T-helper 2 cell (primary cell): ENCODE results near the gene PLCL1.

Experiments used
- DNase-seq, 5 experiments: peaks; one replicate each; pipeline versions ENCODE4 v3.0.0 to v3.0.0-alpha.2; 2012 to 2022

PLCL1 gene

DNA sequence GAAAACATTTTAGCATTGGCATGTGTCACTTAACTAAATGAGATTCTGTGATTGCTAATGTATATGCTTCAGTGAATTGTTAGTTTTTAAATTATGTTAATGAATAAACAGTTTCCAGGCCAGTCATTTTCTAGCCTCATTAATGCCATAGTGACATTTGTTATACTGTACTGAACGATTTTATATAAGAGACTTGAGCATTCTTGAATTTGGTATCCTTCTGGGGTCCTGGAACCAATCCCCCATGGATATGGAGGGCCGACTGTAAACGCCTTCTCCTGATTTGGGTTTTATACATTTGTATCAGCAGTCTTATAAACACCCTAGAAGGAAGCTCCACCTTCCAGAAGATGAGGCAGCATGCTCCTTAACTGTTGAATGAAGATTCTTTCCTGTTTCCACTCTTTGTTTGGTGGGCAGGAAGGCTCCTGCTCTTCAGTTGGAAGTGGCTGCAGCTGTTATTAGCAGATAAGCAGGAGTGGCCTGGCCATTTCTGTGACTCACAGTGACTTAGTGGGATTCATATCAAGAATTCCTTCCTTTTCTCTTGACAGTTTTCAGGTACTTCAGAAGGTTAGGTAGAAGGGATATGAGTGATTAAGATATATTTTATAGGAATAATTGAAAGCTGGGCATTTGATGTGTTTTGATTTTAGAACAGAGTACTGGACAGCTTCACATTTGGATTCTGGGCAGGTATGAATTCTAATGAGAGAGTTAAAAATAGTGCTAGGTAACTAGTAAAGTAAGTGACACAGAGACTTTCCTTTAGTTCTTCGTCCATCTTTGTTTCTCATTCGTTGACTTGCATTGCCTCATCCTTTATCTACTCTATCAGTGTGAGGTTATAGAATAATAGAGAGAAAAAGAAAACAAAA, 124.9 kb downstream of the PLCL1 start:
- DNase-seq: no peak

DNA sequence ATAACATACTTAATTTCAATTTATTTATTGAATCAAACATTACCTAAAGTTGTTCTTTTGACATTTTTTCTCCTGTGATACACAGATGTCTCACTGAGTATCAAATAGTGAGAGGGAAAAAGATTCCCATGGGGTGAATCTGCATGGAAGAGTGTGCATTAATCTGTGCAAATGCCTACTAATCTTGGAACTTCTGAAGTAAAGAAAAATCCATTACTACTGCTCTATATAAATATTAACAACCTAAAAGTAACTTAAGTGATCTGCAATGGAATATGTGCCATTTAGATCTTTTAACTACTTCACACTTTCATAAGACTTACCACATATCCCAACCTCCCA, 125.5 kb downstream of the PLCL1 start:
- no peak for DNase-seq

DNA sequence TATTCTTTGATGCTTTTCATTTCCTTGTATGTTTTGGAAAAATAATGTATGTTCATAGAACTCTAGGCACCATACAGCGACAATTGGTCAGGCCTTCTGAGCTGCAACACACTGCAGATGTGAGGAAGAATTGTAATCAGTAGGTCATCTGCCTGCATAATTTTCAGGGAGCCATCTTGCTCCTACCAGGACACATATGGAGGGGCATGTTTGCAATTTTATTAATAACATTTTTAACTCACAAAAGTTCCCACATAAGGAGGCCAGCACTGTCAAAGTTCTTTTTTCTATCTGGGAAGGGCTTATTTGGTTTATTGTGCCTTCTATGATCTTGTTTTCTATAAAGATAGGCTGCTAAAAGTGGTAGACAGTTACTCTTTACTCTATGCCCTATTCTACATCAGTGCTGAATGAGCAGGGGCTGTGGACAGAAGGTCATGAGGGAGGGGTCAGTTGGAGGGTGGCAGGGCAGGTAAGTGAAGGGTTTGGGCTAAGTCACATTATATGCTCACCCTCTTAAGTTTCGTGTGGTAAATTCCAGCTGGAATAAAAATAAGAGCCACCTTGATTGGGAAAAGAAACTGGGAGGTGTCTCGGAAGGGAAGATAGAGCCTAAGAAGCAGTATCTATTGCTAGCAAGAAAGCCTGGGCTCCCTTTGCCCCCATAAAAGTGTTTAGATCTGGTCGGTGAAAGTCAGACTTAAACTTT, 126.3 kb downstream of the PLCL1 start:
- no peak for DNase-seq

DNA sequence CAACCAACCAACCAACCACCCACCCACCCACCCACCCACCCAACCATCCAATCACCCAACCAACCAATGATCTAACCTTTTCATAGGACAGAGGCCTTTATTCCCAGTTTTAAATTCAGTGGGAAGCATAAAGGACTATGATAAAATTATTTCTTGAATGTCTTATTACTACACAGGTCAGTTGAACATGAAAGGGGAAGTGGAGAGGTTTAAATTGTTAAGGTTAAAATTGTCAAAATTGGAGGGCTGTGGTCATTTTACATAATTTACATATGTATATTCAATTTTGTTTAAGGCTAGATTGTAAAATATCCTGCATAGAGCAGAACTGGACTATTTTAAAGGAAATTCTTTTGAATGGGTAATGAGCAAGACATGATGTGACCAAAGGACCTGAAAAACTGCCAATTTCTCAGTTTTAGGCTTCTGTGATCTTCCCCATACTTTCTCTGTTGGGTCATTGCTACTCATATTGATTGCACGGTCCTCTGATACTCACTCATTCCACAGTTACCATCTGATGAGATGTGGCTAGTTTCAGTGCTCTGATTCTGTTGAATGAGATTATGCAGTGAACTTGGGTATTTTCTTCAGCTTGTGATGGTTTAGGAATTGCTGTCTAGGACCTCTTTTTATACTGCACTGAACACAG, 127.4 kb downstream of the PLCL1 start:
- peak in 1 of 5 experiments; percentile 51 for DNase-seq

DNA sequence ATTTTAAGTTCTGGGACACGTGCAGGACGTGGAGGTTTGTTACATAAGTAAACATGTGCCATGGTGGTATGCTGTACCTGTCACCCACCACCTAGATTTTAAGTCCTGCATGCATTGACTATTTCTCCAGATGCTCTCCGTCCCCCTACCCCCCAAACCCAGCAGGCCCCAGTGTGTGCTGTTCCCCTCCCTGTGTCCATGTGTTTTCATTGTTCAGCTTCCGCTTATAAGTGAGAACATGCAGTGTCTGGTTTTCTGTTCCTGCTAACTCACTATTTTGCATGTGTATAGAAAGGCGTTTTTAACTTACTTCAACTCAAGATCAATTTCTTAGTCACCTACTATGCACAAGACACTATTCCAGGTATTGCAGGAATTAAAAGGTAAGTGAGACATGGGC, 128.0 kb downstream of the PLCL1 start:
- peak in 1 of 5 experiments; percentile 31 for DNase-seq

DNA sequence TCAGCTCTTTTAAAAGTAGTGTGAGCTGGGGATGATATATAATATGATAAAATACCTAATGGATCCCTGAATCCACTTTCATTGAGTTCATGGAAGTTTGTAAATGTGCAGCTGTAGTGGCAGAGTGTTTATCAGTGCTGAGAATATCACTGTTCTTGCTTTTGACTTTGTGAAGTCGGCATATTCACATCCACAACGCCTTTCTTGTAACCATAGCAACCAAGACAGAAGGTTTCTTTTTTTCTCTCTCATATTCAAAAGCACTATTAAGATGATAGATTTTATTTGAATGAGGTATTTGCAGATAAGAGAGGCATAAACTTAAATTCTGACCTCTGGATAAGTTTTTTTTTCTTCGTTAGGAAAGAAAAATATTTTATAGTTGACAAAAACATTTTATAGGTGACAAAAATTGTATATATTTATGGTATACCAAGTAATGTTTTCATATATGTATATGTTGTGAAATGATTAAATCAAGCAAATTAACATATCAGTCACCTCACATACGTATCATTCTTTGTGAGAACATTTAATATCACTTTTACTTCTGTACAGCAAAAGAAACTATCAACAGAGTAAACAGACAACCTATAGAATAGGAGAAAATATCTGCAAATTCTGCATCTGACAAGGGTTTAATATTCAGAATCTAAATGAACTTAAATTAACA, 130.0 kb downstream of the PLCL1 start:
- peak in 1 of 5 experiments; percentile 73 for DNase-seq

DNA sequence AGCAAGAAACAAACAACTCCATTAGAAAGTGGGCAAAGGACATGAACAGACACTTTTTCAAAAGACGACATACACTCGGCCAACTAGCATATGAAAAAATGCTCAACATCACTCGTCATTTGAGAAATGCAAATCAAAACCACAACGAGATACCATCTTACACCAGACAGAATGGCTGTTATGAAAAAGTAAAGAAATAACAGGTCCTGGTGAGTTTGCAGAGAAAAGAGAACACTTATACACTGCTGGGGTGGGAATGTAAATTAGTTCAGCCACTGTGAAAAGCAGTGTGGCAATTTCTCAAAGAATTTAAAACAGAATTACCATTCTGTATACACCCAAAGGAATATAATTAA, 130.5 kb downstream of the PLCL1 start:
- DNase-seq: peak in 1 of 5 experiments; percentile 93

DNA sequence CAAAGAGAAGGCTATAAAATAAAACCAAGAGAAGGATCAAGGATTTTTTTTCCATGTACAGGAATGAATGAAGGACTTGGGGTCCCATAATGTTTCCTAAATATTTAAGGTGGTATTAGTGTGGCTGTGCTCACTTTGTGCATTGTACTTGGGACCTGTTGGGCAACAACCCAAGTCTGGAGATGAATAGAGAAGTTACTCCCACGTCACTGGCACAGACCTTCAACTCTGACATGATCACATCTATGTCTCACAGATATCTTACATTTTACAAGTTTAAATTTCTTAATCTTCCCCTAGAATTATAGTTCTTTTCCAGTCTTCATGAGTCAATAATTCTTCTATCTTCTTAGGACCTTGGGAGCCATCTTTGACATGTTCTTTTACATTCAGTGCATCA, 133.4 kb downstream of the PLCL1 start:
- no peak for DNase-seq

DNA sequence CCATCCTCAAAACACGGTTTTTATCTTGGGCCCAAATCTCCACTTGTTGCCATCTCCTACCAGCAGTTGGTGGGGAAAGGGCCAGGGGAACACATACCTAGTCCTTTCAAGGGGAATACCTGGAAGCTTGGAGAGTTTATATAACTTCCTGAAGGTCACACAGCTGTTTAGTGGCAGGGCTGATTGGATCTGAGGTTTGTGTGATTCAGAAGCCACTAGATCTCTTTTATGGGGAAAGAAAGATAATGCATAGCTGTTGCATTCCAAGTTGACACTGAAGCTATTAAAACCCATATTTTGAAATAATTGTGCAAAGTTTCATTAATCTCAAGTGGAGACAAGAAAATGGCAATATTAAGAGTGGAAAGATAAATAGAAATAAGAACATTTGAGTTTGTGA, 134.2 kb downstream of the PLCL1 start:
- no peak for DNase-seq

DNA sequence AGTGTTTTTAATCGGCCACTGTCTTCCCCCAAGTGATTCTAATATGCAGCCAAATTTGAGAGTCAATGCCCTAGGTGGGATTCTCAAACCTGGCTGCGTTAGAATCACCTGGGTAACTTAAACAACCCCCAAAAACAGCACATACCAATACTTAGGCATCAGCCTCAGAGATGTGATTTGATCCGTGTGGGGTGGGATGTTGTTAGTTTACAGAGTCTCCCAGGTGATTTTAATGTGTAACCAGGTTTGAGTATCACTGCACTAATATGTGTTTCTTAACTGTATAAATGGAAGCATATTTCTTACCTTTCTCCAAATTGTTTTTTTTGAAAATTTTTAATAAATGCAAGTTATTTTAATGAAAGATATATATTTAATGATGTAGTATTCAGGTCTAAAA, 135.4 kb downstream of the PLCL1 start:
- DNase-seq: no peak

DNA sequence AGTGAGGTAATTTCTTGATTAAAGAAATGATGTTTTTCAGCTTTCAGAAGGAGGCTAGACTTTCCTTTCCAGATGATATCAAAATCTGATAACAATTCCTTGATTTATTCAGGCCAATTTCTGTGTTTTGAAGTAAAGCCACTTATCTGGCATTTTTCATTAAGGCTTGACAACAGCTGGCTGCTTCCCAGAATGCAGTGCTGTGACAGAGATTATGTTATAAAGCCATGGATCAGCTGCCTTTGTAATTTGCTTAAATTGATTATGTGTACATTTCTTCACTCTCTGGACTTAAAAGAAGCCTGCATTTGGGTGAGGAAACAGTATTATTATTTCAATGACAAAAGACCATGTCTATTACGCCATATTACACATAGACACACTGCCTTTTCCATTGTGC, 136.0 kb downstream of the PLCL1 start:
- DNase-seq: no peak

DNA sequence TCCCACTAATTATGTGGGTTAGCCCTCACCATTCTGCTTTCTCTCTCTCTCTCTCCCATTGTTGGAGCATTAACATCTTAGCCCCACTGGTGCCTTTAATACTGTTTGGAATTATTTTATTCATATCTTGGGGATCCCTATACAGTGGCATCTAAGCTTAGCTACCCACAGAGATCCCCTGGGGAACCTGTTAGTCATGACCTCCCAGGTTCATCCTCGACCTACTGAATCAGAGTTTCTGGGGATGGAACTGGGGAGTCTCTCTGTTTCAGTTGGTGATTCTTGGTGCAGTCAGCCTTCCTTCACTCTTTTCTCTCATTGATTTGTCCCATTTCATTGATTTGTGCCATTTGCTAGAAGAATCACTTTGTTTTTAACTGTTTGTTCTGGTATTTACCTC, 137.3 kb downstream of the PLCL1 start:
- DNase-seq: no peak

DNA sequence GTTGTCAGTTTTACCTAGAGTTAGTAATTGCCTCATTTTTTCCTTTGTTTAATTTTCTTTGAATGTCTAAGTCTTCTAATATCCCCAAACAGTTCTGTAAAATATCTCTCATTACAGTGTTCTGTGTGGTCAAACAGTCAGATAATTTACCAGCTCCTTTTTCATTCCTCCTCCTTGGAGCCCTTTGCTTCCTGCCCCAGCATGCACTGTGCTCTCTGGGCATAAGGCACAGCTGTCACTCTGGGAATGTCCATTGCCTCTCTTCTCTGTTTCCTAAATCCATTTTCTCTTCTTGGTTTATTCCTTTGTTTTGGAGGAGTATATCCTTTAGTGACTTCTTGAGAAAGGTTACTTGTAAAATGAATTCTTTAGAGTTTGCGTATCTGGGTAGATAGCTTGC, 139.3 kb downstream of the PLCL1 start:
- DNase-seq: no peak

DNA sequence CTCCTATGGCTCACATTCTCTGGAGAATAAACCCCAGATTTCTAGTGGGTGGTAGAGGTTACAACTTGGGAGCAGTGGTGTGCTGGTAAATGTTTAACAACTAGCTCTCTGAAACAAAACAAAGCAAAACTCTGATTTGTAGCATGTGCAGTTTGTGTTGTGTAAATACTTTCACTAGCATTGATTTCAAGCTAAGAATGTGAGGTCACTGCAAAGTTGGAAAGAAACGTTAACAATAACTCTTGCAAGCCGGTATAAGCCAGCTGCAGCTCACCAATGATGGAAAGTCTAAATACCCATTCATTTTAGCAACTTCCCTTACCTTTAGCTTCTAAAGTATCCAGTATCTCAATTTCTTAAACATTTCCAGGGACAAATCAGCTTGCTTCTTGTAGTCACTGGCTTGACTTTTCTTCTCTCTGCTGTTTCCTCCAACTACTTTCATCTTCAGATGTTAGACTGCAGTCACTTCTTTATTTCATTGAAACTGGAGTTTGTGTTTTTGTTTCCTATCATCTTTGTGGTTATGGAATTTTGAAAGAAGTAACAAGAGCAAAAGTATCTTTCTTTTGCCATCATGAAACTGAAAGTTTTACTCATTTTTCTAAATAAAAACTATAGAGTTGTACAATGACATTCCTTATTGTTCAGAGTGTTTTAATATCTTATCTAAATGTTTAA, 140.2 kb downstream of the PLCL1 start:
- DNase-seq: no peak

DNA sequence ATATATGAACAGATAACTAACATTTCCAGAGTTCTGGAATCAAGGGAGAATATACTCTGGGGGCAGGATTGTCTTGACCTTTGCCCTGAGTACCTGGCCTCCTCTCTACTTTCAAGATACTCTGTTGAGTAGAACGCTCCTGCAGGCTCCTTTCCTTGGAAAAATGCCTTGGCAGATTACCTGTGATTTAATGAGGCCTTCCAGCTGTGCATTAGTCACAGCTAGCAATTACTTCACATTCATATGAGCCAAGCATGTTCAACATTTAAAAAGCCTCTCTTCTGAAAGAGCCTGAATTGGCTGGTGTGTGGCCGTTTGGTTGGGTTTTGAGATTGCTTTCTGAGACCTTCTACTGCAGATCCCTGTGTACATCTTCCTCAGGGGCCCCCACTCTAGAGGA, 142.2 kb downstream of the PLCL1 start:
- no peak for DNase-seq

DNA sequence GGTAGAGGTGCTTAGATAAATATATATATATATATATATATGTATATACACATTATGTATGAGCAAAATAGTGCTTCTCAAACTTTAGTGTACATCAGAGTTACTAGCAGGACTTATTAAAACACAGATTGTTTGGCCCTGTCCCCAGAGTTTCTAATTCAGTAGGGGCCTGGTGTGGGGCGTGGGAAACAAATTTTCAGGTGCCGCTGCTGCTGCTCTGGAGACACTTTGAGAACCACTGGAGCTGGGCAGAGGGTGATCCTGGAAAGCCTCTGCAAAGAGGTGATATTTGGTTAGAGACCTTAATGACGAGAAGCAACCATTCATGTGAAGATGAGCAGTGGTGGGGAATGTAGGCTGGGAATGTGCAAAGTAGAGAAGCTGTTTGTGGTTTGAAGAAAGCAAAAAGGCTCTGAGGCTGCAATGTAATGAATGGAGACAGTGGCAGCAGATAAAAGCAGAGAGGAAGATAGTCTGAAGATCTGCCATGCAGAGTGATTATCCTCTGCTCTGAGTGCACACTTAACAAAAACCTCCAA, 142.9 kb downstream of the PLCL1 start:
- no peak for DNase-seq

DNA sequence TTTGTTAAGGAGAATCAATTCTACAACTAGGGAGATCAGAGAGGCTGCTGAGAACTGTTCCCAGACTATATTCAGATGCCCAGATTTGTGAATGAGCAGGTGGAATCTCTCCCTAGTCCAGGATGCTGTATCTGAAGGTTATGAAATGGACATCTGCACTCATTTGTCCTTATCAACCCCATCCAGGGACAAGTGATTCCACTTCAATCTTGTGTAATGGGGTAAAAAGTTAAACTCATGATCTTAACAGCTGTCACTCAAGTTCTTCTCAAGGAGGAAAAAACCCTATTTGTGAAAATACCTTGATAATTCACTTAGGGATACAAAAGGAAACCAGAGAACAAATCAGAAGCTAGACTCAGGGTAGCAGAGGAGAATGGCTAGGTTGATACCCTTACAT, 144.8 kb downstream of the PLCL1 start:
- no peak for DNase-seq

DNA sequence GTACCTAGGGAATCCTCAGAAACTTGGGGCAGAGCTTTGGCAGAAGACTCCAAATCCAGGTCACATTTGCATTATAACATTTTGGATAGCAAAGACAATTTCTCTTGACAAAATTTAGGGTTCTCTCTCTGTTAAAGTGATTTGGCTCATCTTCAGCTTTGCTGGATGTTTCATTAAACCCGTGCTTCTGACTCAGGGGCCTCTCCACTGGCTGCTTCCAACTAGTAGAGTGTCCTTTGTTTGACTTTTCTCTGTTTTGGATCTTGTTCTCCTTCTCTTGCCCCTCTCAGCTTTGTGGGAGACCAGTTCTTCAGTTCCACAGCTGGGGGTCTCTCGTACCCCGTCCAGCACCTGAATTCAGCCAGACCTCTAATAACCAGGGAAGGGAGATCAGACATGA, 145.6 kb downstream of the PLCL1 start:
- no peak for DNase-seq

DNA sequence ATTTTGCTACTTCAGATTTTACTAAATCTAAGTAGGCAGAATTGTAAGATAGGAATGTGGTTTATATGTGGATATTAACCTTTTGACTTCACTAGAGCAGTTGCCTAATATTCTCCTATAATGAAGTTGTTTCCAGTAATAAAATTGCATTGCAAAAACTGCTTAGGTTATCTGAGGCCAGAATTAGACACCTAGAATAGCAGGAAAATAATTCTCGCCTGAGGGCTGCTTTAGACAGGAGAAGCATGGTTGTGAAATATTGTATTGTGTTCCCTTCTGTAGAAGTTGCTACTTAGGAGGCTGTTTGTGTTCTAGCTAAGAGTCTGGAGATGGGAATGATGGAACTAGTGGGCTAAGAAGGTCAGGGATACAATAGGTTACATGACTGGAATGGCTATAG, 146.3 kb downstream of the PLCL1 start:
- DNase-seq: no peak

DNA sequence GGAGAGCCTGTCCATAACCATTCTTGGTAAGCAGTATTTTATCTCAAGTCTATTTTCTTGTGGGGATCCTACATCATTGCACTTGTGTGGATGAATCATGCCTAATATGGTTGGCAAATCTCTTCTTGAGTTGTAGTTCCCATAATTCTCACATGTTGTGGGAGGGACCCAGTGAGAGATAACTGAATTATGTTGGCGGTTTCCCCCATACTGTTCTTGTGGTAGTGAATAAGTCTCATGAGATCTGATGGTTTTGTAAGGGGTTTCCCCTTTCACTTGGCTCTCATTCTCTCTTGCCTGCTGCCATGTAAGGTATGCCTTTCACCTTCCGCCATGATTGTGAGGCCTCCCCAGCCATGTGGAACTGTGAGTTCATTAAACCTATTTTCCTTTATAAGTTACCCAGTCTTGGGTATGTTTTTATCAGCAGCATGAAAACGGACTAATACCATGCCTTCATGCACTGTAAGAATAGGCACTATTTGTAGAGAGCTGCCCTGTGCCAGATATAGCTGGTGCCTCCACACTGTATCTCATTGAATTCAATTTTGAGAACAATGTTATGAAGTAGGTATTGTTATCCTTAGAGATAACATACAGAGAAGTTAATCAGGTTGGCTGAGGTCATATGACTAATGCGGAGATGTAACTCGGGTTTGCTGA, 148.3 kb downstream of the PLCL1 start:
- peak in 1 of 5 experiments; percentile 69 for DNase-seq

DNA sequence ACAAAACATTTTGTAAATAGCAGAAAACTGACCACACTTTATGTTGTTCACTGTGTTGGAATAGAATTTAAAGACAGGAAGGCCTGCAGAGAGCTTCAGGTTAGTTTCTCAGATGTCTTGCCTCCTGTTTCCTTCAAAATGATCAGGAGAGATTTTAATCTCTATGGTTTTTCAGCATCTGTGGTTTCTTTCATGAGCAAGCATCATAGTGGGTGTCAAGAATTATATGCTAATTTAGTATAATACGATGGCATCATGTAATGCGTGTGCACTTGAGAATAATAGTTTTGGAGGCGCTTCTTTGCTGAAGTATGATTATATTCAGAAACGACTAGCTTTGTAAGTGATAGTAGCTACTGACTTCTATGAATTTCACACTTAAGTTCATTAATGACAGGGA, 149.9 kb downstream of the PLCL1 start:
- peak in 1 of 5 experiments; percentile 79 for DNase-seq
